HepG2 (cell line): ENCODE results near the gene WASF1.

Experiments
- GABPA ChIP-seq, 2 experiments: IDR thresholded peaks; 2 replicates each; pipeline ENCODE4 v1.6.1; 2011 to 2016; ENCODE audit warnings: low read depth in 2 of 2, low read length in 1 of 2, missing biosample characterization in 1 of 2, missing genetic modification characterization in 1 of 2
- JUNB ChIP-seq: sonication (generic); formaldehyde crosslinking; IDR thresholded peaks from 2 replicates; pipeline ENCODE4 v1.8.0; 2022; ENCODE audit warnings: missing genetic modification reagents, mild to moderate bottlenecking, borderline replicate concordance
- NBN ChIP-seq: fragments of 450-650 bp; conservative IDR thresholded peaks from 2 replicates; pipeline ENCODE4 v1.6.1; 2017
- NR2F1 ChIP-seq, 2 experiments: fragments of 450-650 bp in 1 of 2; formaldehyde crosslinking in 1 of 2; IDR thresholded peaks; 2 replicates each; pipeline versions ENCODE4 v1.5.0 to v1.6.1; 2016 to 2020; ENCODE audit warnings: mild to moderate bottlenecking in 1 of 2, missing compliant biosample characterization in 1 of 2, missing genetic modification reagents in 1 of 2, moderate library complexity in 1 of 2
- PHF8 ChIP-seq: sonication (generic); formaldehyde crosslinking; IDR thresholded peaks from 2 replicates; pipeline ENCODE4 v1.5.0; 2020; ENCODE audit warnings: missing genetic modification reagents
- POLR2A ChIP-seq, 2 experiments: IDR thresholded peaks; 2 replicates each; pipeline ENCODE4 v1.6.1; 2011; ENCODE audit warnings: low read depth in 2 of 2, low read length in 2 of 2, mild to moderate bottlenecking in 1 of 2, moderate library complexity in 1 of 2; ENCODE audit not compliant: insufficient read depth in 1 of 2
- SP1 ChIP-seq, 2 experiments: fragments of 450-650 bp in 1 of 2; sonication (generic) in 1 of 2; formaldehyde crosslinking in 1 of 2; IDR thresholded peaks; 2 replicates each; pipeline versions ENCODE4 v1.4.0 to v1.6.1; 2016 to 2020; ENCODE audit warnings: missing genetic modification reagents in 1 of 2
- SUZ12 ChIP-seq: fragments of 150-350 bp; IDR thresholded peaks from 2 replicates; pipeline ENCODE4 v1.6.1; 2014; ENCODE audit warnings: low read depth, low read length
- TBX2 ChIP-seq: sonication (generic); formaldehyde crosslinking; IDR thresholded peaks from 2 replicates; pipeline ENCODE4 v1.5.0; 2020; ENCODE audit warnings: missing genetic modification reagents, mild to moderate bottlenecking, borderline replicate concordance
- YY1 ChIP-seq: IDR thresholded peaks from 2 replicates; pipeline ENCODE4 v1.6.1; 2011; ENCODE audit warnings: low read length, low read depth, moderate library complexity, mild to moderate bottlenecking; ENCODE audit not compliant: insufficient read depth, insufficient replicate concordance
- ZNF274 ChIP-seq: sonication (generic); formaldehyde crosslinking; IDR thresholded peaks from 2 replicates; pipeline ENCODE4 v1.5.1; 2020; ENCODE audit warnings: mild to moderate bottlenecking, missing genetic modification reagents
- TF ChIP-seq, protein P1 (sequence below): sonication (generic); formaldehyde crosslinking; IDR thresholded peaks from 2 replicates; pipeline ENCODE4 v1.8.1; 2023; ENCODE audit warnings: mild to moderate bottlenecking, missing genetic modification reagents, borderline replicate concordance
- TF ChIP-seq, protein P2 (sequence below): sonication (generic); formaldehyde crosslinking; IDR thresholded peaks from 2 replicates; pipeline ENCODE4 v1.4.0; 2020; ENCODE audit warnings: missing genetic modification reagents
- TF ChIP-seq, protein P3 (sequence below): sonication (generic); formaldehyde crosslinking; IDR thresholded peaks from 2 replicates; pipeline ENCODE4 v1.5.1; 2020; ENCODE audit warnings: missing genetic modification reagents, mild to moderate bottlenecking, borderline replicate concordance

DNA sequence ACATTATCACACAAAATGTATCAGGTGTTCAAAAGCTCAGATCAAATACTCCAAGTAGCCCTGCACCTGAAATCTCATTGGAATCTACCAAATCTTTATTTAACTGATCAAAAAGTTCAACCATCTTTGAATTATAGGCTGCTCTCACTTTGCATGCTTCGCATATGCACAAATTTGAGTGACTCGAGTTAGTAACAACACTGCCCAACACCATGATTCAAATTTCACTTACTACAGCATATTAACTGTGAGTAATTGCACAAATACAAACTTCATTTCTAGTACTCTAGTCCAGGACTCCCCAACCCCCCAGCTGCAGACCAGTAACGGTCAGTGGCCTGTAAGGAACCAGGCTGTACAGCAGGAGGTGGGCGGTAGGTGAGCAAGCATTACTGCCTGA, 51.1 kb downstream of the WASF1 start:
- TF ChIP-seq, protein P1, sequence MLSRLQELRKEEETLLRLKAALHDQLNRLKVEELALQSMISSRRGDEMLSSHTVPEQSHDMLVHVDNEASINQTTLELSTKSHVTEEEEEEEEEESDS (CRISPR knock-in tag) = no peak
- TF ChIP-seq SUZ12 = no peak
- TF ChIP-seq ZNF274 (CRISPR knock-in tag) = no peak
- TF ChIP-seq JUNB (CRISPR knock-in tag) = no peak
- TF ChIP-seq PHF8 (CRISPR knock-in tag) = no peak
- no peak for TF ChIP-seq NR2F1 (CRISPR knock-in tag; IDR thresholded peaks at IDR 0.05)
- no peak for TF ChIP-seq GABPA (IDR thresholded peaks at IDR 0.05; ENCODE audit: low read depth, low read length)
- TF ChIP-seq GABPA (CRISPR knock-in tag; IDR thresholded peaks at IDR 0.05; ENCODE audit: low read depth) = no peak
- TF ChIP-seq, protein P2, sequence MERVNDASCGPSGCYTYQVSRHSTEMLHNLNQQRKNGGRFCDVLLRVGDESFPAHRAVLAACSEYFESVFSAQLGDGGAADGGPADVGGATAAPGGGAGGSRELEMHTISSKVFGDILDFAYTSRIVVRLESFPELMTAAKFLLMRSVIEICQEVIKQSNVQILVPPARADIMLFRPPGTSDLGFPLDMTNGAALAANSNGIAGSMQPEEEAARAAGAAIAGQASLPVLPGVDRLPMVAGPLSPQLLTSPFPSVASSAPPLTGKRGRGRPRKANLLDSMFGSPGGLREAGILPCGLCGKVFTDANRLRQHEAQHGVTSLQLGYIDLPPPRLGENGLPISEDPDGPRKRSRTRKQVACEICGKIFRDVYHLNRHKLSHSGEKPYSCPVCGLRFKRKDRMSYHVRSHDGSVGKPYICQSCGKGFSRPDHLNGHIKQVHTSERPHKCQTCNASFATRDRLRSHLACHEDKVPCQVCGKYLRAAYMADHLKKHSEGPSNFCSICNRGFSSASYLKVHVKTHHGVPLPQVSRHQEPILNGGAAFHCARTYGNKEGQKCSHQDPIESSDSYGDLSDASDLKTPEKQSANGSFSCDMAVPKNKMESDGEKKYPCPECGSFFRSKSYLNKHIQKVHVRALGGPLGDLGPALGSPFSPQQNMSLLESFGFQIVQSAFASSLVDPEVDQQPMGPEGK (CRISPR knock-in tag) = no peak
- TF ChIP-seq, protein P3, sequence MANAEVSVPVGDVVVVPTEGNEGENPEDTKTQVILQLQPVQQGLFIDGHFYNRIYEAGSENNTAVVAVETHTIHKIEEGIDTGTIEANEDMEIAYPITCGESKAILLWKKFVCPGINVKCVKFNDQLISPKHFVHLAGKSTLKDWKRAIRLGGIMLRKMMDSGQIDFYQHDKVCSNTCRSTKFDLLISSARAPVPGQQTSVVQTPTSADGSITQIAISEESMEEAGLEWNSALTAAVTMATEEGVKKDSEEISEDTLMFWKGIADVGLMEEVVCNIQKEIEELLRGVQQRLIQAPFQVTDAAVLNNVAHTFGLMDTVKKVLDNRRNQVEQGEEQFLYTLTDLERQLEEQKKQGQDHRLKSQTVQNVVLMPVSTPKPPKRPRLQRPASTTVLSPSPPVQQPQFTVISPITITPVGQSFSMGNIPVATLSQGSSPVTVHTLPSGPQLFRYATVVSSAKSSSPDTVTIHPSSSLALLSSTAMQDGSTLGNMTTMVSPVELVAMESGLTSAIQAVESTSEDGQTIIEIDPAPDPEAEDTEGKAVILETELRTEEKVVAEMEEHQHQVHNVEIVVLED = no peak
- TF ChIP-seq POLR2A (IDR thresholded peaks at IDR 0.05; ENCODE audit: insufficient read depth in 1 of 2, low read depth in 2 of 2, low read length in 2 of 2) = no peak
- TF ChIP-seq TBX2 (CRISPR knock-in tag) = no peak
- no peak for TF ChIP-seq SP1 (IDR thresholded peaks at IDR 0.05)
- TF ChIP-seq SP1 (CRISPR knock-in tag; IDR thresholded peaks at IDR 0.05) = no peak
- TF ChIP-seq YY1 = no peak
- no peak for TF ChIP-seq NBN
